ENCODE results near the gene CSNK1E. TPM values are rescaled to one million over a fixed set of nuclear protein-coding genes. Genes with fewer than 3 reads are reported as not detected.

Gene CSNK1E
- total RNA-seq, 2 experiments from 2014 or later, result 104 to 105 TPM

- Mint-ChIP-seq H3K36me3 (peaks cover 11% of the 10 kb centered on the region), H3K27me3 (no peaks in the 10 kb centered on the region), H3K4me3 (no peak overlapping the region), H3K9me3 (no peaks in the 10 kb centered on the region), H3K27ac (no peak overlapping the region), H3K4me1 (ENCODE audit: low read depth) (peaks cover 58% of the 10 kb centered on the region)
- POLR2A ChIA-PET, result interaction anchor here (1.1 kb wide), 1 partner anchor 40 kb away, joined by 3 read pairs; the partner anchor contains the start of gene TMEM184B
- DNase-seq, result no peak
- CTCF ChIA-PET, result interaction anchor here (0.9 kb wide), 1 partner anchor 14 kb away, joined by 3 read pairs; no protein-coding TSS in a partner anchor
- intact Hi-C loops (cut with micrococcal nuclease), result no loop called here
These were observed 4.9 kb downstream of the CSNK1E start for GRCh38 chr22:38312261-38312800.

GRCh38 chr22:38311323-38311620, 6.0 kb downstream of the CSNK1E start:
- CTCF ChIA-PET, result interaction anchor here (0.9 kb wide), 1 partner anchor 13 kb away, joined by 3 read pairs; no protein-coding TSS in a partner anchor
- H3K36me3 Mint-ChIP-seq, result peaks cover 11% of the 10 kb centered on the region
- DNase-seq, result peak; percentile 28
- H3K9me3 Mint-ChIP-seq, result no peaks in the 10 kb centered on the region
- H3K4me3 Mint-ChIP-seq, result no peak overlapping the region
- POLR2A ChIA-PET, result interaction anchor here (1.1 kb wide), 1 partner anchor 38 kb away, joined by 3 read pairs; the partner anchor contains the start of gene TMEM184B
- H3K4me1 Mint-ChIP-seq (ENCODE audit: low read depth), result peaks cover 63% of the 10 kb centered on the region
- intact Hi-C loops (cut with micrococcal nuclease), result no loop called here
- peak overlapping the region; percentile 76 for H3K27ac Mint-ChIP-seq
- H3K27me3 Mint-ChIP-seq, result no peaks in the 10 kb centered on the region

GRCh38 chr22:38310518-38311322, 6.5 kb downstream of the CSNK1E start:
- intact Hi-C loops (cut with micrococcal nuclease), result no loop called here
- H3K27me3 Mint-ChIP-seq, result no peaks in the 10 kb centered on the region
- H3K9me3 Mint-ChIP-seq, result no peaks in the 10 kb centered on the region
- CTCF ChIA-PET, result no interaction called here
- POLR2A ChIA-PET, result no interaction called here
- H3K4me3 Mint-ChIP-seq, result no peak overlapping the region
- H3K36me3 Mint-ChIP-seq, result peaks cover 11% of the 10 kb centered on the region
- peak overlapping the region; percentile 76 for H3K27ac Mint-ChIP-seq
- peaks cover 67% of the 10 kb centered on the region for H3K4me1 Mint-ChIP-seq (ENCODE audit: low read depth)
- DNase-seq, result peak; percentile 18

- no peak overlapping the region for H3K27ac Mint-ChIP-seq
- intact Hi-C loops (cut with micrococcal nuclease), result no loop called here
- DNase-seq, result no peak
- no peaks in the 10 kb centered on the region for H3K27me3 Mint-ChIP-seq
- H3K36me3 Mint-ChIP-seq, result peaks cover 11% of the 10 kb centered on the region
- no peaks in the 10 kb centered on the region for H3K9me3 Mint-ChIP-seq
- CTCF ChIA-PET, result no interaction called here
- POLR2A ChIA-PET, result no interaction called here
- H3K4me1 Mint-ChIP-seq (ENCODE audit: low read depth), result peaks cover 67% of the 10 kb centered on the region
- H3K4me3 Mint-ChIP-seq, result no peak overlapping the region
These were observed 7.4 kb downstream of the CSNK1E start for GRCh38 chr22:38309614-38310517.

GRCh38 chr22:38308791-38309498, 8.3 kb downstream of the CSNK1E start:
- Mint-ChIP-seq H3K4me3 (no peak overlapping the region), H3K27me3 (no peaks in the 10 kb centered on the region), H3K4me1 (ENCODE audit: low read depth) (peaks cover 63% of the 10 kb centered on the region), H3K9me3 (no peaks in the 10 kb centered on the region), H3K36me3 (peaks cover 16% of the 10 kb centered on the region), H3K27ac (peak overlapping the region; percentile 18)
- POLR2A ChIA-PET, result no interaction called here
- DNase-seq, result no peak
- CTCF ChIA-PET, result no interaction called here
- intact Hi-C loops (cut with micrococcal nuclease), result no loop called here

- ChIA-PET CTCF (interaction anchor here (0.6 to 1.6 kb wide), 9 partner anchors 9 to 259 kb away, joined by 3 to 7 read pairs (median 3); no protein-coding TSS in a partner anchor), POLR2A (interaction anchor here (0.6 to 1.8 kb wide), 5 partner anchors 9 to 125 kb away, joined by 3 to 17 read pairs (median 4); no protein-coding TSS in a partner anchor)
- intact Hi-C loops (cut with micrococcal nuclease), result loop anchor here (1.0 kb wide), 1 partner anchor 11 kb away; no protein-coding TSS in a partner anchor
- DNase-seq, result peak; percentile 73
- Mint-ChIP-seq H3K4me3 (peak overlapping the region; percentile 53), H3K27ac (peak overlapping the region; percentile 91), H3K36me3 (peaks cover 20% of the 10 kb centered on the region), H3K4me1 (ENCODE audit: low read depth) (peaks cover 34% of the 10 kb centered on the region), H3K27me3 (no peaks in the 10 kb centered on the region), H3K9me3 (no peaks in the 10 kb centered on the region)
These were observed 11.5 kb downstream of the CSNK1E start for GRCh38 chr22:38305471-38306448.

GRCh38 chr22:38304526-38304925, 12.7 kb downstream of the CSNK1E start:
- no peak for DNase-seq
- POLR2A ChIA-PET, result no interaction called here
- peaks cover 29% of the 10 kb centered on the region for H3K36me3 Mint-ChIP-seq
- no peaks in the 10 kb centered on the region for H3K9me3 Mint-ChIP-seq
- H3K27me3 Mint-ChIP-seq, result no peaks in the 10 kb centered on the region
- CTCF ChIA-PET, result no interaction called here
- peak overlapping the region; percentile 9 for H3K27ac Mint-ChIP-seq
- H3K4me1 Mint-ChIP-seq (ENCODE audit: low read depth), result peaks cover 28% of the 10 kb centered on the region
- intact Hi-C loops (cut with micrococcal nuclease), result no loop called here
- H3K4me3 Mint-ChIP-seq, result no peak overlapping the region

- H3K27ac Mint-ChIP-seq, result peak overlapping the region; percentile 9
- H3K4me3 Mint-ChIP-seq, result no peak overlapping the region
- peaks cover 30% of the 10 kb centered on the region for H3K36me3 Mint-ChIP-seq
- ChIA-PET CTCF (no interaction called here), POLR2A (no interaction called here)
- peaks cover 28% of the 10 kb centered on the region for H3K4me1 Mint-ChIP-seq (ENCODE audit: low read depth)
- intact Hi-C loops (cut with micrococcal nuclease), result no loop called here
- H3K9me3 Mint-ChIP-seq, result no peaks in the 10 kb centered on the region
- no peak for DNase-seq
- no peaks in the 10 kb centered on the region for H3K27me3 Mint-ChIP-seq
These were observed 13.3 kb downstream of the CSNK1E start for GRCh38 chr22:38303974-38304373.

GRCh38 chr22:38302906-38303305, 14.3 kb downstream of the CSNK1E start:
- peaks cover 35% of the 10 kb centered on the region for H3K36me3 Mint-ChIP-seq

GRCh38 chr22:38300946-38301345, 16.3 kb downstream of the CSNK1E start:
- H3K27ac Mint-ChIP-seq, result no peak overlapping the region
- intact Hi-C loops (cut with micrococcal nuclease), result no loop called here
- no peaks in the 10 kb centered on the region for H3K9me3 Mint-ChIP-seq
- H3K4me3 Mint-ChIP-seq, result no peak overlapping the region
- DNase-seq, result no peak
- H3K27me3 Mint-ChIP-seq, result no peaks in the 10 kb centered on the region
- peaks cover 42% of the 10 kb centered on the region for H3K36me3 Mint-ChIP-seq
- CTCF ChIA-PET, result interaction anchor here (0.7 kb wide), 1 partner anchor 249 kb away, joined by 3 read pairs; no protein-coding TSS in a partner anchor
- peaks cover 18% of the 10 kb centered on the region for H3K4me1 Mint-ChIP-seq (ENCODE audit: low read depth)
- POLR2A ChIA-PET, result no interaction called here

More at GRCh38 chr22:38302906-38303305, 14.3 kb downstream of the CSNK1E start:
- CTCF ChIA-PET, result interaction anchor here (1.1 kb wide), 1 partner anchor 250 kb away, joined by 3 read pairs; no protein-coding TSS in a partner anchor
- DNase-seq, result no peak
- Mint-ChIP-seq H3K27me3 (no peaks in the 10 kb centered on the region), H3K4me3 (no peak overlapping the region), H3K27ac (no peak overlapping the region), H3K9me3 (no peaks in the 10 kb centered on the region), H3K4me1 (ENCODE audit: low read depth) (peaks cover 27% of the 10 kb centered on the region)
- intact Hi-C loops (cut with micrococcal nuclease), result no loop called here
- POLR2A ChIA-PET, result no interaction called here

Measured in activated CD4-positive, alpha-beta memory T cell treated with anti-CD3 and anti-CD28 coated beads for 36 hours (primary cell).